Measurements from ENCODE around the gene CBLL1.
A peak's percentile ranks its signal among the peaks of the same experiment; 100 is the strongest.

Gene CBLL1

DNA sequence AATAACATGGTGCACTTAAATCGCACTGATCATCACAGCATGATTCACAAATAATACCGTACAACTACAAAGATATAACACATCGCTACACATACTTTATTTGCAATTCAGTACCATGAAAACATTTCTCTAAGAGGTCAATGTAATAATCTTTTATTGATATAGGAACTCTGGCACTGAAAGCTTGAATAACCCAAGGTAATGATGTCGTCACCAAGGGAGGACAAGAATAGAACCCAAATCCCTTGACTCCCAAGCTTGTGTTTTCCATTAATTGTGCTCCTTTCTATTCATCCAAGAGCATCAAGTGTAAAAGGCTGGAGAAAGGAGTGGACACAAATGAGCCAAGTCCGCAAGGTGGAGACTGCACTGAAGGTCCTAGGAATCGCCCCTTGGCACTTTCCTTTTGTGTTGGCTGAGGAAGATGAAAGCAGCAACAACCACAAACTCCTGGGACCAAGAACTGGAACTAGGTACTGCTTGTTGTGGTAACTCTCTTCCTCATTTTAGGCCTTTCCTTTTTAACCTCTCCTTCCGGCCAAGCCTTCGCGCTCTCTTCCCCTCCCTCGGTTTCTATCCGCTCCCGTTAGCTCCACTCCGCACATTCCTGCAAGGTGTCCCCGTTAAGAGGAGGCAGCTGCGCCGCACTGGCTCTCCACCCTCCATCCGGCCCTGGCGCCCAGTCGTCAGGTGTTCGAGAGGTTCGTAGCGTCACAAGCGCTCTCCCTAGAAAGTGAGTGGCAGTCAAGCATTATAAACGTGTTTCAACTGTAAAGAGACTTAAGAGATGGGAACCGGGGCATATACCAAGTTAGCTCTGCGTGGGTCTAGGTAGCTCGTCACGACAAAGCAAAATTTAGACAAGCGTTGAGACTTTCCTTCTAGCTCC lies 1.0 kb upstream of the CBLL1 start:
- peak in 33 of 56 donors; percentile 32 to 85 (median 61) for DNase-seq

DNA sequence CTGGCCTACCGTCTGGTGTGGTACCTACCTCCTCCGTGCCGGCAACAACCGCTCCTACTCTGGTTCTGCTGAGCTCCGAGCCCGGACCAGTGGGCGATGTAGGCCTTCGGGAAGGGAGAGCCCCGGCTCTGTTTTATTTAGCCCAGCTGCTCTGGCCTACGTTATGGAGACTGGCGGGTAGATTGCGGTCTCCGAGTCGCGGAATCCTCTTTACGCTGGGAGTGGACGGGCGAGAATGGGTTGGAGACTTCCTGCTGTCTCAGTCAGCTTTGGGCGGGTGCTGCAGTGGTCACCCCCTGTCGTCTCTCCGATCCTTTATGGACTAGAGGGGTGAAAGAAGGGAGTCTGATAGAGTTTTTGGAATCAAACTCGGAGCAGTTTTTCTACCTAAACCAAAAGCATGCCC lies 406 bp downstream of the CBLL1 start:
- DNase-seq: no peak

GRCh38 chr7:107746006-107746405 lies 2.1 kb downstream of the CBLL1 start:
- DNase-seq: no peak

GRCh38 chr7:107751113-107751512 lies 7.2 kb downstream of the CBLL1 start:
- no peak for DNase-seq

DNA sequence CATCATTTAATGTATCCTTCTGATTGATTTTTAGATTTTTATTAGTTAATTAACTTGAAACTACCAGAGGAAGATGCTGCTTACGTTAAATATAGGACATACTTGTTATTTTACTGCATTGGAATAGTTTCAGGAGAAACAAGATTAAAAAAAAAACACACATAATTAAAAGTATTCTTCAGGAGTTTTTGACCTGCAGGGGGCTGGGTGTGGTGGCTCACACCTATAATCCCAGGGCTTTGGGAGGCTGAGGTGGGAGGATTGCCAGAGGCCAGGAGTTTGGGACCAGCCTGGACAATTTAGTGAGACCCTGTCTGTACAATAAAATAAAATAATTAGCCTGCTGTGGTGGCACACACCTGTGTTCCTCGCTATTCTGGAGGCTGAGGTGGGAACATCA lies 10.7 kb downstream of the CBLL1 start:
- DNase-seq: no peak

GRCh38 chr7:107758667-107759066 lies 14.7 kb downstream of the CBLL1 start:
- DNase-seq: no peak

DNA sequence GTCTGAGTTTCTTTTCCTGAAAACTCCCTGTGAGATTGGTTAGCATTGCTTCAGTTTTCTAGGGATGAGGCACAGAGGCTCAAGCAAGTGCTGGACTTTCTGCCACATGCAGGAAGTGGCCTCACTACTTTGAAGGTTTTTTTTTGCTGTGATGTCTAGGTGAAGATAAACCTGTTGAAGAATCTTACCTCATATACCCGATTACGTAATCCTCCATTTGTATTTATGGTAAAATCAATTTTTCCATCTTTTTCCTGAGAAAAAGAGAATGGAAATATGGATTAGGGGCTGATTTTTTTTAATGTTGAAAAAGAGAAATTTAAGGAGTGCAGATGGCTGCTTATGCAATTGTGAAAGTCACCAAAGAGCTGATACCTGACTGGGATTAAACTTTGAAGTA lies 23.4 kb downstream of the CBLL1 start:
- DNase-seq: no peak

GRCh38 chr7:107768263-107768662 lies 24.3 kb downstream of the CBLL1 start:
- DNase-seq: no peak

- DNase-seq: no peak
These were observed 29.1 kb downstream of the CBLL1 start for GRCh38 chr7:107773027-107773426.

- DNase-seq: no peak
These were observed 33.8 kb downstream of the CBLL1 start for GRCh38 chr7:107777702-107778101.

GRCh38 chr7:107778283-107778682 lies 34.3 kb downstream of the CBLL1 start:
- no peak for DNase-seq

DNA sequence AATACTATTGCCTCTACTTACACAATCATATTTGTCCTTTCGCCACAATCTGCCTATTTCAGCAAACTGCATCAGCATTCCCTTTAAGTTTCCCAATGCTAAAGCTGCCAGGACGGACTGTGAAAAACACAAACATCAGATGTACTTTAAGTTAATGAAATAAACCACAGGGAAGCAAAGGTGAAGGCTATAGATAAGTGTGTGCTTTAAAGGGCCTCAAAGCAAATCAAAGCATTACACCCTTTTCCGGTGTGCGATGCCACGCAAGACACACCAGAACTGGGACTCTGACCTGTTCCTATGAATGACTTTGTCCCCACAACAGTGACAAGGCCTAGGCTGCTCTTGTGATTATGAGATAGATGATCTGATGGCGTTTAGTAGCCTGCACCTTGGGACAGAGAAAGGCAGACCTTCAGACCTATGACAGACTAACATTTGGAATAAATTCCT lies 35.7 kb downstream of the CBLL1 start:
- no peak for DNase-seq

- DNase-seq: no peak
These were observed 38.4 kb downstream of the CBLL1 start for GRCh38 chr7:107782374-107782773.

DNA sequence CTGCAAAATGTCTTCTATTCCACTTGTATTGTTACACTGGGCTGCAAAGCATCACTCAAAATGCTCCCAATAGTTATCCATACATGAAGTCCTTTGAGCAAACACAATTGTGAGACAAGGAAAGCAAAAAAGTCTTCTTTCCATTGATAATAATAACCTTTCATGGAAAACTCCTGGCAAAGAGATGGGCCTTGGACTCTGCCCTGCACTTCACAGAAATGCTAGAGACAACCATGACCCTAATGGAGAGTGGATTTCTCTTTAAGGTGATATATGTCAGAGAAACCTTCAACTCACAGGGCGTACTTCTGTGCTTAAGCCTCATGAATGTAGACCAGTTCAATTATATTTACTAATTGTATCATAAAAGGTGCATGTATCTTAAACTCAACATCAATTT lies 39.7 kb downstream of the CBLL1 start:
- DNase-seq: no peak

- DNase-seq: no peak
These were observed 41.2 kb downstream of the CBLL1 start for GRCh38 chr7:107785170-107785569.

DNA sequence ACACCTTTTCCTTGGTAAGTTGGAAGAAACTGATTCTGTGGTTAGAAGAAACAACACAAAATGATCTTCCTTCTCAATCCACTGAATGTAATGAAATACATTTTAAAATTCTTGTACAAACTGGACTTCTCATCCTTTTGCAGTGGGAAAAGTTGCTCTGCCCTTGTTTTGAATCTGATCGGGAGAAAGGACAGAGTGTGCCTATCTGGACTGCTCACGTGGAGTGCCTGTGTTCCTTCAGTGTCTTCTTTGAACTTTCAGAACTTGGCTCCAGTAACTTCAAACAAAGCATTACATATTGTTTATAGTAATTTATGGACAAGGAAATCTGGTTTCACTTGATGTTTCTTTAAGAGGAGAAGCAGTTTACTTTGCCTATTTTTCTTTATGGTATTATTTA lies 42.0 kb downstream of the CBLL1 start:
- DNase-seq: no peak

DNA sequence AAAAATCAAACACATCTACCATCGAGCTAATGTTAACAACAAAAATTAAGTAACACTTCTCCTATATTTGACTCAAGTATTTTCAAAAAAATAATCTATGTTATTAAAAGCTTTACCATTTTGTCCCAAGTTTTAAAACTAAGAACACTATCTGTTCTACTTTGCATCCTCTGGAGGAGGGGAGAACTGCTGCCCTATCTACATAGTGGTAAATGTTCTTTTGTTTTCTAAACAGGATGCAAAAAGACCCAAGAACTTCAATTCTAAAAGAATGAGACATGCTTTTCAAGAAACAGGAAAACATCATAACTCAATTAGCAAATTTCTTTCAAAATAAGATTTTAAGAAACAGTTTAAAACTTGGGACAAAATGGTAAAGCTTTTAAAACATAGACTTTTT lies 44.3 kb downstream of the CBLL1 start:
- DNase-seq: no peak

- DNase-seq: no peak
These were observed 44.7 kb downstream of the CBLL1 start for GRCh38 chr7:107788662-107789061.

DNA sequence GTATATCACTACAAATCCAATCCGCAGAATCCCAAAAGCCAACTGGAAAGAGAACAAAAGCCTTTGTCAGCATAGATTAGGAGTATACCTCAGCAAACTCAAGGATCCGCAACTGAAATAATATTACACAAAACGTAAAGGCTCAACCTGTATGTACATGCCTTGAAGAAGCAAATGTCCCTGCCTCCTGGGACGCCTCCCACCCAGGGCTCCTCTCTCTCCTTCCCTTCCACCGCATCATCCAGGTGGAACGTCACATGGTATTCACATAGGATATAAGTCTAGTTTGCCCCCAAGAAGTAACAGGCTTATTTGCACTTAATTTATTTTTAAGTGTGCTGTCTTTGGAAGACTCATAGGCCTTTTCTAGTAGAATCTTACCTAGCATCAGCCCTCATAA lies 45.7 kb downstream of the CBLL1 start:
- DNase-seq: no peak

- DNase-seq: no peak
These were observed 48.4 kb downstream of the CBLL1 start for GRCh38 chr7:107792364-107792763.

GRCh38 chr7:107799647-107800264 lies 55.8 kb downstream of the CBLL1 start:
- no peak for DNase-seq

DNA sequence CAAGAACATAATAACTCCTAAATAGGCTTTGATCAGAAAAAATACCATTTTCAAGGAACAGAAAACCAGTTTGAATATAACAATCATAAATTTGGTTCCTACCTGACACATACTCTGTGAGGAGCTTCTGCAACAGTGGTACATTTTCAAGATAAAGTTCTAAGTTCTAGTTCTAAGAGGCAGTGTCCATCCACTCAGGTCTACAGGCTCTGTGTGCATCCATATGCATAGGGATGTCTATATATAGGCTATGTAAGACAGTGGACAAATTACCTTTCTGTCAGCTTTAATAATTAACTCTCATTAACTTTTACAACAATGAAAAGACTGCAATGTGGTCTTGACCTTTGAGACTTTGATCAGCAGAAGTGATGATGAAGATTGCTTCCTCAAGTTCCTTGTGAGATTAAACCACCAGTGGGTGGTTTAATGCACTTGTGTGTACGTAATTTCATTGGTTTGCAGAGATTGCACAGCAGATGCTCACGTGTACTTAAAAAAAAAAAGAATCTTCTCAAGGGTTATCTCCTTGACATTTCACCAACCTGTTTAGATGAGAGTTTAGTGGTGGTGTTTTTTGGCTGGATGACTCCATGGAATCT lies 59.2 kb downstream of the CBLL1 start, which contains the start of gene SLC26A3:
Gene SLC26A3 (minus strand): TSS at position 215 of the 602 bp plus-strand sequence. CDS start 8,714 bp downstream, outside the sequence.
- no peak for DNase-seq

All from amygdala (tissue), 56 donors.